Measurements from ENCODE around the gene ZNF217.
"Not testable (repeated sequence)": the region's sequence is repeated elsewhere in the genome, so short reads cannot be mapped to it uniquely, and the experiment has no call there.

Gene ZNF217

GRCh38 chr20:53529658-53530057 lies 64.0 kb downstream of the ZNF217 start:
- Histone ChIP-seq H3K4me3 (ENCODE audit: low read length) (no peak overlapping the region), H3K9ac (ENCODE audit: low read length) (no peak overlapping the region), H3K27ac (ENCODE audit: low read length) (no peak overlapping the region), H3K79me2 (ENCODE audit: low read length) (no peaks in the 10 kb centered on the region), H3K27me3 (ENCODE audit: low read depth, low read length) (peaks cover 1% of the 10 kb centered on the region; the same call in 1 of the 2 replicates), H3K4me1 (ENCODE audit: low read length) (peaks cover 13% of the 10 kb centered on the region), H2AFZ (ENCODE audit: low read depth, low read length) (no peak overlapping the region), H3K36me3 (replicated peaks; ENCODE audit: low read depth, low read length) (no peaks in the 10 kb centered on the region), H4K20me1 (ENCODE audit: insufficient read depth, low read length) (no peaks in the 10 kb centered on the region), H3K4me2 (ENCODE audit: low read length) (no peak overlapping the region), H3K9me3 (ENCODE audit: insufficient read depth, low read length) (no peaks in the 10 kb centered on the region)
- TF ChIP-seq EZH2phosphoT487 (IDR thresholded peaks at IDR 0.05; ENCODE audit: low read depth) = no peak
- no peak for TF ChIP-seq CTCF (IDR thresholded peaks at IDR 0.05; ENCODE audit: low read depth, low read length)

DNA sequence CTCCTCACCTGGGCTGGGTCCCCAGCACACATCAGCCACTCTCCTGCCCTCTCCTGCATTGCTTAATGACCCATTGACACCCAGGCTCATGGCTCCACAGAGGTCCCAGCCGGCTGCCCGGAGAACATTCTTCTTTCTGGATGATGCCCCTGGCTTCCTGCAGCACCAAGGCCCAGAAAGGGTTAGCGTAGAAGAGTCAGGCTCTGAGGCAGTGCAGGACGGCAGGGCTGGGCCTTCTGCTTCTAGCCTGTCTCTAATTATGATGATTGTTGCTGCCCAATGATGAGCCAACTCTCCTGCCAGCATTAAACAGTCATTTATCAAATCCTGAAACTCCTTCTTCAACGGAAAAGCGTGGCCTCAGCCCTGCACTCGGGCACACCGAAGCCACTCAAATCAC lies 66.4 kb downstream of the ZNF217 start:
- Histone ChIP-seq H3K4me2 (ENCODE audit: low read length) (no peak overlapping the region), H3K27me3 (ENCODE audit: low read depth, low read length) (peaks cover 8% of the 10 kb centered on the region; the same call in 1 of the 2 replicates), H3K27ac (ENCODE audit: low read length) (no peak overlapping the region), H3K79me2 (ENCODE audit: low read length) (no peaks in the 10 kb centered on the region), H4K20me1 (ENCODE audit: insufficient read depth, low read length) (no peaks in the 10 kb centered on the region), H3K9me3 (ENCODE audit: insufficient read depth, low read length) (no peaks in the 10 kb centered on the region), H3K9ac (ENCODE audit: low read length) (no peak overlapping the region), H3K4me1 (ENCODE audit: low read length) (peaks cover under 1% of the 10 kb centered on the region; the same call in 1 of the 2 replicates), H3K4me3 (ENCODE audit: low read length) (no peak overlapping the region), H2AFZ (ENCODE audit: low read depth, low read length) (no peak overlapping the region), H3K36me3 (replicated peaks; ENCODE audit: low read depth, low read length) (no peaks in the 10 kb centered on the region)
- TF ChIP-seq EZH2phosphoT487 (IDR thresholded peaks at IDR 0.05; ENCODE audit: low read depth) = no peak
- no peak for TF ChIP-seq CTCF (IDR thresholded peaks at IDR 0.05; ENCODE audit: low read depth, low read length)

- H3K9me3 ChIP-seq (ENCODE audit: insufficient read depth, low read length) = no peaks in the 10 kb centered on the region
- H4K20me1 ChIP-seq (ENCODE audit: insufficient read depth, low read length) = no peaks in the 10 kb centered on the region
- no peak overlapping the region for H3K9ac ChIP-seq (ENCODE audit: low read length)
- H3K27me3 ChIP-seq (ENCODE audit: low read depth, low read length) = peaks cover 8% of the 10 kb centered on the region; the same call in 1 of the 2 replicates
- no peak overlapping the region for H2AFZ ChIP-seq (ENCODE audit: low read depth, low read length)
- no peak overlapping the region for H3K27ac ChIP-seq (ENCODE audit: low read length)
- H3K4me3 ChIP-seq (ENCODE audit: low read length) = no peak overlapping the region
- no peaks in the 10 kb centered on the region for H3K79me2 ChIP-seq (ENCODE audit: low read length)
- no peak overlapping the region for H3K4me2 ChIP-seq (ENCODE audit: low read length)
- no peaks in the 10 kb centered on the region for H3K36me3 ChIP-seq (replicated peaks; ENCODE audit: low read depth, low read length)
- TF ChIP-seq EZH2phosphoT487 (IDR thresholded peaks at IDR 0.05; ENCODE audit: low read depth) (no peak), CTCF (IDR thresholded peaks at IDR 0.05; ENCODE audit: low read depth, low read length) (no peak)
- no peaks in the 10 kb centered on the region for H3K4me1 ChIP-seq (ENCODE audit: low read length)
Observed at GRCh38 chr20:53524589-53525312, 68.9 kb downstream of the ZNF217 start.

- H3K27me3 ChIP-seq (ENCODE audit: low read depth, low read length); H3K4me2 ChIP-seq (ENCODE audit: low read length); H3K9ac ChIP-seq (ENCODE audit: low read length); H3K9me3 ChIP-seq (ENCODE audit: insufficient read depth, low read length); H2AFZ ChIP-seq (ENCODE audit: low read depth, low read length); H3K79me2 ChIP-seq (ENCODE audit: low read length); H3K4me3 ChIP-seq (ENCODE audit: low read length); H3K4me1 ChIP-seq (ENCODE audit: low read length); H3K27ac ChIP-seq (ENCODE audit: low read length); H4K20me1 ChIP-seq (ENCODE audit: insufficient read depth, low read length); H3K36me3 ChIP-seq (replicated peaks; ENCODE audit: low read depth, low read length): not testable (repeated sequence)
Observed at GRCh38 chr20:53523615-53524014, 70.0 kb downstream of the ZNF217 start.

All from OCI-LY3 (cell line).